Pulmonary artery endothelial cell (primary cell): ENCODE measurements around the gene CDKN1A. TPM values are rescaled to one million over a fixed set of nuclear protein-coding genes. Genes with fewer than 3 reads are reported as not detected.

Source experiments
- DNase-seq: peaks from one replicate; pipeline ENCODE4 v3.0.0-alpha.2; 2011; ENCODE audit warnings: low read depth, low spot score
- total RNA-seq: library from RNA; depleted of rRNA; stranded (reverse); fragments of >200 nt; gene quantifications from 2 replicates; pipeline ENCODE4 v1.2.3, GENCODE V29; 2014

CDKN1A gene
- total RNA-seq, 1 donor from 2014 or later = 135 TPM

DNA sequence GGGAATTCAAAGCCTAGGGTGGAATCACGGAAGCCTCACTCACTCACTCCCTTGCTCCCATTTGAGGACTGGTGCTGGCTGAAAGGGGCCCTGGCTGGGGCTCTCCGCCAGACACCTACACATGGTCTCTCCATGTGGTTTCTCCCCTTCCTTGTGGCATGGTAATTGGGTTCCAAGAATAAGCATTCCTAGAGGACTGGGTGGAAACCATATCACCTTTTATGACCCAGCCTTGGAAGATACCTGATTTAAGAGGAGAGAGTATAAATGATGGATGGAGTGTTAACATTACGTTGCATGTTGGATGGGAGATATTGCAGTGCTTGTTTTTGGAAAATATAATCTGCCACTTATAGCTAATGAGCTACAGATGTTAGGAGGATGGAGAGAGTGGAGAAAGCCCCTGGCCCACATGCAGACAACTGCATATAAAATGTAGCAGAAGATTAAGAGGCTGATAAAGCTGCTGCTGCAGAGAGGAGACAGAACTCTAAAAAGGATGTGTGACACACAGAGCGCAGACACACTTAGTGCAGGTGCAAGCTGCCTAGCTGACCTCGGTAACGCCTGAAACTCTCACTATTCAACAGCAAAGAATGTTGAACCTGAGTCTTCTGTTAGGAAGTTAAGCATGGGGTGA is 23.3 kb upstream of the CDKN1A start:
- DNase-seq = no peak

DNA sequence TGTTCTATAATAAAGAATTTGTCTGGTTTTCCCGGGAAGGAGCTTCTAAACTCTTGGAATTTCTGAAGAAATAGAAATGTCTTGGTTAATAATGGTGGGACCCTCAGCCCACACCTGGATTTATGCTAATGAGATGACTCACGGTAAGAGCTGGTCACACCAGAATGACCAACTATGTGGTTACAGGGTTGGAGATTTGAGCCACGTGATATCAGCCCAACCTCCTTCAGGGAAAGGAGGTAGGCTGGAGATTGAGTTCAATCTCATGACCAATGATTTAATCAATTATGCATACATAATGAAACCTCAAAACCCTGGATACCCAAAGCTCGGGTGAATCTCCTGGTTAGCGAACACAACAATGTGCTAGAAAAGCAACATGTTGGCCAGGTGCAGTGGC is 22.1 kb upstream of the CDKN1A start:
- DNase-seq = no peak

GRCh38 chr6:36657271-36657670 is 21.2 kb upstream of the CDKN1A start:
- DNase-seq = no peak

GRCh38 chr6:36657942-36658544 is 20.5 kb upstream of the CDKN1A start:
- no peak for DNase-seq

DNA sequence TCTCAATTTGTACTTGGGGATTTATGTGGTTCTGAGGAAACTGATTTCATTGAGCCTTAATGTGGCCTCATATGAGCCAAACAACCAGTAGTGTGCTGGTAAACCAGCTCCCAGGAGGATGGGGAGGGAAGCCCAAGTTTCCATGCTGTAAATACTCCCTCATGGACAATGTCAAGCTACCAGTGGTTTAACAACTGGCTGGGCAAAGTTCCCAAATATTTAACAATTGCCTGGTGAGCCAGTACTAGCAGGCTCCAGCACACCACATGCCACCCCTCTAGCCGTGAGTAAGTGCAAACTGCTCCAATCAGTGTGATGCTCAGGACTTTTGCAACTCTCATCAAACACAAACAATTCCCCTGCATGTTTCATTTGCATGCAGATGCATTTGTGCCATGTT is 19.2 kb upstream of the CDKN1A start:
- DNase-seq = no peak

- DNase-seq = no peak
These were observed 17.6 kb upstream of the CDKN1A start for GRCh38 chr6:36660771-36661471.

- DNase-seq = no peak
These were observed 16.1 kb upstream of the CDKN1A start for GRCh38 chr6:36662380-36662779.

- no peak for DNase-seq
These were observed 15.7 kb upstream of the CDKN1A start for GRCh38 chr6:36662827-36663256.

DNA sequence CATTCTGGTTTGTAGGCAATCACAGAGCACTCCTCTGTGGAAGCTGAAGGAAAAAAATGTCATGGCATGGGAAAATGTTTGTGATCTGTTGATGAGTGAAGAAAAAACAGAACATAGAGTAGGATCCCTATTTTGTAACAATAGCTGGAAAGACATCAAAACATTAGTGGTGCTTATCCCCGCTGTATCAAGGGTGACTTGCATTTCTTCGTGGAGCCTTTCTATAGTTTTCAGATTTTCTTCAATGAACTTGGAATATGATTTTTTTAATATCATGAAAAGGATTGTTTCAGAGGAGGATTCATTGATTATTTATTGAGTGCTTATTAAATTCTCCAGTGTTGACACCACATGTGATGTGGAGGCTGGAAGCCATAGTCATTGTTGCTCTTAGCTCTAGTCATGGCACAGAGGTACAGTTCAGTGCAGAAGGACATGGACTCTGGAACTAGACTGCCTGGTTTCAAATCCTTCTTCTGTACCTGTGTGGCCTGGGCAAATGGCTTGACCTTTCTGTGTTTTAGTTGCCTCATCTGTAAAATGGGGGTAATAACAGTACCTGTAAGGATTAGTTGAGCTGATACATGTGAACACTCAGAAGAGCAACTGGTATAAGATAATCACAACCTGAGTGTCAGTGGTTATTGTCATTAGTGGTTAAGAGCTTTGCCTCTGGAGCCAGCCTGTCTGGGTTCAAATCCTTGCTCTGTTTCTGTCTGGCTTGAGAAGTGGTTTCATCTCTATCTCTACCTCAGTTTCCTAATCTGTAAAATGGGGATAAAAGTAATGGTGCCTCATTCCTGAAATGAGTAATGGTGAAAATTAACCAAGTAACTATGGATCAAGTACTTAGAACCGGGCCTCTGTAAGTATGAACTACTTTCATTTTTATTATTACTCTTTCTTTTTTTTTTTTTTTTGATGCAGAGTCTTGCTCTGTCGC is 14.7 kb upstream of the CDKN1A start:
- no peak for DNase-seq

DNA sequence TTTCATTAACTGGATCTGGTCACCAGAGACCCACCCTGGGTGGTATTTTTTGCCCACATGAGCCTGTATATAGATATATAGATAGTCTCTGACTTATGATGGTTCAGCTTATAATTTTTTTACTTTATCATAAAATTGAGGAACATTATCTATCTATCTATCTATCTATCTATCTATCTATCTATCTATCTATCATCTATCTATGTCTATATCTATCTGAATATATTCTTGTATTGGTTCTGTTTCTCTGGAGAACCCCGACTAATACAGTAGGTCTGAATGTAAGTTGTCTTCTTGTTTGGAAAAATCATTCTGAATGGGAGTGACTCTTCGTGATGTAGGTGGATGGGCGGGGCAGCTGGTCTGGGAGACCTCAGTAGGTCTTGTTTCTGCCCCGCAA is 13.3 kb upstream of the CDKN1A start:
- no peak for DNase-seq

DNA sequence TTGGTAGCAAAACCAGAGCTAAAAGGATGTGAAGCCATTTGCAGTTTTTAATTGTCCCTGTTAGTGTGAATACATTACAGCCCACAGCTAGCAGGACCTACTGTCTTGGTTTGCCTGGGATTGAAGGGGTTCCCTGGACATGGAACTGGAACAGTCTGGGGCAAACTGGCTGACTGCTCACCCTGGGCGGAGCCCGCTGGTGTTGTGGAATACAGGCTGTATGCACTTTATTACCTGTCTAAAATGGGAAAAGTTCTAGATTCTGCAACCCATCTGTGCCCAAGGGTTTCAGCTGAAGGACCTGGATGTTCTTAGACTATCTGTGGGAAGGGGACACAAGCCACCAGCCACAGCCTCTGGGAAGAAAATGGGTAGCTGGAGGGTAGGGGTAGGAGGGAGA is 12.2 kb upstream of the CDKN1A start:
- no peak for DNase-seq

DNA sequence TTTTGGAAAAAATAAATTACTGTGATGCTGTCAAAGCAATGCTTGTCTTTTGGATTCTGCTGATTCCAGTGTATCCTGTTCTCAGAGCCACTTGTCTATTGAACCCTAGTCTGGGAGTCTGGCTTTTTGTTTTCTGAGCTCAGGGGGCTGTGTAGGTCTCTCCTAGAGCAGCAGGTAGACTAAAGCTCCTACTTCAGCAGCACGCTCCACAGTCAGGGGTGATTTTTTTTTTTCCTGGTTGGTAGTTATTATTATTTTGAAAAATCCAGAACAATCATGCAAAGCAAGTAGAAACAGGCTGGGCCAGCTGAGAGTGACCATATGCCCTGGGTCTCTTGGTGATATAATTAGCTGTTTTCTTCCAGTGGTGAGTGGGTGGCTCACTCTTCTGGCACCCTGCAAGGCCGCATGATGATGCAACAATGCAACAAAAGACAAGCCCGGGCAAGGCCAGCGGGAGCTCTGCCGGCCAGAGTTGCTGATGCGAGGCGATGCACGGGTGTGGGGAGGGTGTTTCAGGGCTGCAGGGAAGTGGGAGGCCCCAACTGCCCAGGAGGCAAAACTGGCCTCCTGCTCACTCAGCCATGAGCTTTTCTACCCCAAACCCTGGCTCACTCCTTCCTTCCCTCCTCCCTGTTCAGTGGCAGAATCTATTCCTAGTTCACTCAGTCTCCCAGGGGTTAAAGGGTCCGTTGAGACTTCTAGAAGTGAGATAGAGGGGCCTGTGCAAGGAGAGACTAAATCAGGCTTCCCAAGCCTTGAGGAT is 11.5 kb upstream of the CDKN1A start:
- no peak for DNase-seq

GRCh38 chr6:36668591-36668990 is 9.9 kb upstream of the CDKN1A start:
- no peak for DNase-seq

GRCh38 chr6:36669002-36669401 is 9.5 kb upstream of the CDKN1A start:
- DNase-seq = no peak

- no peak for DNase-seq
These were observed 8.2 kb upstream of the CDKN1A start for GRCh38 chr6:36670271-36670670.

- no peak for DNase-seq
These were observed 6.7 kb upstream of the CDKN1A start for GRCh38 chr6:36671687-36672375.

- no peak for DNase-seq
These were observed 4.6 kb upstream of the CDKN1A start for GRCh38 chr6:36673882-36674281.

DNA sequence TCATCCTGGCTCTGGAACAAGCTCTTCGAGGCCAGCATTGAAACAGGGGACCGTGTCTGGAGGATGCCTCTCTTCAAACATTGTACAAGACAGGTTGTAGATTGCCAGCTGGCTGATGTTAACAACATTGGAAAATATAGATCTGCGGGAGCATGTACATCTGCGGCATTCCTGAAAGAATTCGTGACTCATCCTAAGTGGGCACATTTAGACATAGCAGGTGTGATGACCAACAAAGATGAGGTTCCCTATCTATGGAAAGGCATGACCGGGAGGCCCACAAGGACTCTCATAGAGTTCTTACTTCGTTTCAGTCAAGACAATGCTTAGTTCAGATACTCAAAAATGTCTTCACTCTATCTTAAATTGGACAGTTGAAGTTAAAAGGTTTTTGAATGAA is 3.6 kb upstream of the CDKN1A start:
- no peak for DNase-seq

- DNase-seq = no peak
These were observed 2.1 kb upstream of the CDKN1A start for GRCh38 chr6:36676141-36677058.
